HFFc6 (cell line): ENCODE results near the gene WDR17. TPM values are rescaled to one million over a fixed set of nuclear protein-coding genes. Genes with fewer than 3 reads are reported as not detected.
A peak's percentile ranks its signal among the peaks of the same experiment; 100 is the strongest.

Experiments used
- DNase-seq: peaks from one replicate; pipeline ENCODE4 v3.0.0-alpha.2; 2018
- H3K27ac Mint-ChIP-seq: 2 replicates; pipeline ENCODE4 v1.8.0; 2020; ENCODE audit warnings: mild to moderate bottlenecking, mixed read lengths
- H3K27me3 Mint-ChIP-seq: 2 replicates; pipeline ENCODE4 v1.8.0; 2021; ENCODE audit warnings: mild to moderate bottlenecking, moderate library complexity, mixed read lengths; ENCODE audit not compliant: insufficient read depth
- H3K36me3 Mint-ChIP-seq: 2 replicates; pipeline ENCODE4 v1.8.0; 2021; ENCODE audit warnings: low read depth, mixed read lengths
- H3K4me1 Mint-ChIP-seq: 2 replicates; pipeline ENCODE4 v1.8.0; 2020; ENCODE audit warnings: low read depth, mixed read lengths
- H3K4me3 Mint-ChIP-seq: 2 replicates; pipeline ENCODE4 v1.8.0; 2020; ENCODE audit warnings: mild to moderate bottlenecking, moderate library complexity, mixed read lengths
- H3K9me3 Mint-ChIP-seq: 2 replicates; pipeline ENCODE4 v1.8.0; 2020; ENCODE audit warnings: mild to moderate bottlenecking, mixed read lengths
- total RNA-seq, 6 experiments: library from RNA; stranded (reverse); fragmentation: NEBNext Ultra II Directional; extraction: Animal tissue kit (Norgen Biotek cat#: 25700); gene quantifications; 2 replicates in 1 of 6; 3 replicates in 5 of 6; pipeline ENCODE4 v1.2.3, GENCODE V29; 2021
- TF ChIP-seq, protein P1 (sequence below): fragments of 200-600 bp; sonication (generic); IDR thresholded peaks from 2 replicates; pipeline ENCODE4 v1.5.0; 2021; ENCODE audit warnings: antibody characterized with exemption, mild to moderate bottlenecking

Gene WDR17
- total RNA-seq, 6 experiments from 2014 or later, result not detected

DNA sequence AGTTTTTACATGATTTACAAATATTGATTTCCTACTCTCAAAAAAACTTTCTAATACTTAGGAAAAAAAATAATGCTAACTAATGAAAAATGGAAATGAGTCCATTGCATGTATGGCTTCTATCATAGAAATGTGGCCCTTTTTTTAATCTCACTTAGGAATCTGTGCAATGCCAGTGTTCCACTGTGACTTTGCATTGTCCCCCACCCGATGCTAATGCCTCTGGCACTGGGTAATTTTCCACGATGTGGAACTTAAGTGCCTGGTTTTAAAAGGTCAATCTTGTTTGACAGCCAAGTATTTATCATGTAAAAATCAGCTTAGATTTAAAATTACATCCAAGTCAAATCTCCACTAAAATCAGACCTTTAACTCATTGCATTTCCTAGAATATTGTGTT is 76.6 kb downstream of the WDR17 start:
- Mint-ChIP-seq H3K36me3 (no peaks in the 10 kb centered on the region), H3K27ac (no peak overlapping the region), H3K4me1 (peaks cover 7% of the 10 kb centered on the region), H3K27me3 (no peaks in the 10 kb centered on the region), H3K4me3 (no peak overlapping the region), H3K9me3 (no peaks in the 10 kb centered on the region)
- DNase-seq, result no peak
- TF ChIP-seq, protein P1, sequence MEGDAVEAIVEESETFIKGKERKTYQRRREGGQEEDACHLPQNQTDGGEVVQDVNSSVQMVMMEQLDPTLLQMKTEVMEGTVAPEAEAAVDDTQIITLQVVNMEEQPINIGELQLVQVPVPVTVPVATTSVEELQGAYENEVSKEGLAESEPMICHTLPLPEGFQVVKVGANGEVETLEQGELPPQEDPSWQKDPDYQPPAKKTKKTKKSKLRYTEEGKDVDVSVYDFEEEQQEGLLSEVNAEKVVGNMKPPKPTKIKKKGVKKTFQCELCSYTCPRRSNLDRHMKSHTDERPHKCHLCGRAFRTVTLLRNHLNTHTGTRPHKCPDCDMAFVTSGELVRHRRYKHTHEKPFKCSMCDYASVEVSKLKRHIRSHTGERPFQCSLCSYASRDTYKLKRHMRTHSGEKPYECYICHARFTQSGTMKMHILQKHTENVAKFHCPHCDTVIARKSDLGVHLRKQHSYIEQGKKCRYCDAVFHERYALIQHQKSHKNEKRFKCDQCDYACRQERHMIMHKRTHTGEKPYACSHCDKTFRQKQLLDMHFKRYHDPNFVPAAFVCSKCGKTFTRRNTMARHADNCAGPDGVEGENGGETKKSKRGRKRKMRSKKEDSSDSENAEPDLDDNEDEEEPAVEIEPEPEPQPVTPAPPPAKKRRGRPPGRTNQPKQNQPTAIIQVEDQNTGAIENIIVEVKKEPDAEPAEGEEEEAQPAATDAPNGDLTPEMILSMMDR, result no peak

DNA sequence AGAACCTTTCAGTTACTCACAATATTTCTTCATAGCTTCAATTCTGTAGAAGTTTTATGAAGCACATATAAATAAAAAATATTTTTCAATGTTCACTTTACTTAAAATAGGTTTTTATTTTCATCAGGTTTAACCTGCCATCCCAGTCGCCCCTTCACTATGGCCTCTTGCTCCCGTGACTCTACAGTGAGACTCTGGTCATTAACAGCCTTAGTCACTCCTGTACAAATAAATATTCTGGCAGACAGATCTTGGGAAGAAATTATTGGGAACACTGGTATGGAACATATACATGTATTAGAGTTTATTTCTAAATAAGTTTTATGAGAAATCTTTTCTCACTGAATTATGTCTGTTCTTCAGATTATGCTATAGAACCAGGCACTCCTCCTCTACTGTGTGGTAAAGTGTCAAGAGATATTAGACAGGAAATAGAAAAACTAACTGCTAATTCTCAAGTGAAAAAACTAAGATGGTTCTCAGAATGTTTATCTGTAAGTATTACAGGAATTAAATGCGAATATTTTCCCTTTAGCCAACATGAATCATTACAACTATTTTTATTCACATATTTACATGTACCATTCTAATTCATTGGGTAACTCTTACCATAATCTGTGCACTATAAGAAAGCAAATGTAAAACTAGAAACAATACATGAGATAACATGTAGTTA is 84.2 kb downstream of the WDR17 start:
- peaks cover 17% of the 10 kb centered on the region for H3K4me1 Mint-ChIP-seq
- no peaks in the 10 kb centered on the region for H3K36me3 Mint-ChIP-seq
- TF ChIP-seq, protein P1, result no peak
- no peaks in the 10 kb centered on the region for H3K27me3 Mint-ChIP-seq
- peak; percentile 6 for DNase-seq
- peak overlapping the region; percentile 12; the same call in 1 of the 2 replicates for H3K27ac Mint-ChIP-seq
- no peaks in the 10 kb centered on the region for H3K9me3 Mint-ChIP-seq
- H3K4me3 Mint-ChIP-seq, result no peak overlapping the region

DNA sequence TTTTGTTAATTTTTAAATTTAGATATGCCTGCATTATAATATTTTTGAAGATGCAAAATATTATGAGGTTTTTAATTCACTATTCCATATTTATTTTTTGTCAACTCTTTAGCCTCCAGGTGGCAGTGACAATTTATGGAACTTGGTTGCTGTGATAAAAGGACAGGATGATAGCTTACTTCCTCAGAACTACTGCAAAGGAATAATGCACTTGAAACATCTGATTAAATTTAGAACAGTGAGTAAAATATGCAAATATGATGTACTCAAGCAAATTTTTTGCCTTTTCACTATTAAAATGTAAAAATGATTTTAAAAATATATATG is 84.7 kb downstream of the WDR17 start:
- Mint-ChIP-seq H3K36me3 (no peaks in the 10 kb centered on the region), H3K27ac (no peak overlapping the region), H3K4me3 (no peak overlapping the region), H3K27me3 (no peaks in the 10 kb centered on the region), H3K9me3 (no peaks in the 10 kb centered on the region), H3K4me1 (peaks cover 17% of the 10 kb centered on the region)
- DNase-seq, result peak; percentile 46
- TF ChIP-seq, protein P1, result peak; percentile 80

DNA sequence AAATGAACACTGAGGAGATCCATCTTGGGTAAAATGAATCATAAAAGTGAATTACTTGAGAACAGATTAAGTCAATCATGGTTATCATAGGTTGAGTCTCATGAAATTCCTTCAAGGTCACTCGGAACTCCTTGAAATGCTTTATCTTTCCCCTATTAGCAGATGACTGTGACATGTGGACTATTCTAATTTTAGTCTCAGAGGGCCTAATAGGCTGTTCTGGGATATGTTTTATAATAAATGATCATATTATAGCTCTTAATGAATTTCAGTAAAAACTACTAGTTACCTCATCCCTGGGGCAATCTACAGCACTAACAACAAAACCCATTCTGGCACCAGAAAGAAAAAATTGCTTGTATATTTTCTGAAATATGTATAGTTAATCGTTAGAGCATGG is 85.1 kb downstream of the WDR17 start:
- no peak overlapping the region for H3K4me3 Mint-ChIP-seq
- no peak for DNase-seq
- H3K27ac Mint-ChIP-seq, result no peak overlapping the region
- H3K9me3 Mint-ChIP-seq, result no peaks in the 10 kb centered on the region
- TF ChIP-seq, protein P1, result no peak
- H3K4me1 Mint-ChIP-seq, result peaks cover 17% of the 10 kb centered on the region
- H3K27me3 Mint-ChIP-seq, result no peaks in the 10 kb centered on the region
- no peaks in the 10 kb centered on the region for H3K36me3 Mint-ChIP-seq

DNA sequence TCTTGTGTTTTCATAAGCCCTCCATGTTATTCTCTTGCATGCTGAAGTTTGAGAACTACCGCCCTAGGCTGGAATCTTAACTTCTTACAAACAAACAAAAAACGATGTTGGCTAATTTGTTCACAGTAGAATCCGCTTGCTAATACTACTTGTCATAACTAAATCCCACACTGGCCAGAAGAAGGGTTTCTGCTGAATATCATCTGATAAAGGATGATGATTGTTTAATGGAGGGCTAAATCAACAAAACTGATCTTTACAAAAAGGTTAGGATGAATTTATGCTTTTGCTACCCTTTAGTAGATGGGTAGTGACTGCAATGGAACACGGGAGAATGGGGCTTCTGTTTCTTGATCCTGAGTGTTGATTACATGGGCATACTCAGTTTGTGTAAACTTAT is 87.5 kb downstream of the WDR17 start:
- no peaks in the 10 kb centered on the region for H3K36me3 Mint-ChIP-seq

More for the DNA sequence above, 87.5 kb downstream of the WDR17 start:
- Mint-ChIP-seq H3K4me1 (peaks cover 17% of the 10 kb centered on the region), H3K27ac (no peak overlapping the region), H3K4me3 (no peak overlapping the region), H3K9me3 (no peaks in the 10 kb centered on the region), H3K27me3 (no peaks in the 10 kb centered on the region)
- TF ChIP-seq, protein P1, result no peak
- no peak for DNase-seq
